Colonic mucosa (tissue), 4 donors: Measurements from ENCODE around the gene PIGT. TPM values are rescaled to one million over a fixed set of nuclear protein-coding genes. Genes with fewer than 3 reads are reported as not detected.

ENCODE experiments used
- DNase-seq: peaks from one replicate; pipeline ENCODE4 v3.0.0-alpha.2; 2020
- H3K27ac ChIP-seq: fragments of 200-600 bp; one replicate; pipeline ENCODE4 v1.8.0; 2021
- H3K27me3 ChIP-seq: fragments of 200-600 bp; one replicate; pipeline ENCODE4 v1.8.0; 2021
- H3K36me3 ChIP-seq: fragments of 200-600 bp; one replicate; pipeline ENCODE4 v1.8.0; 2021
- H3K4me1 ChIP-seq: fragments of 200-600 bp; one replicate; pipeline ENCODE4 v1.8.0; 2021; ENCODE audit warnings: mild to moderate bottlenecking
- H3K4me3 ChIP-seq: fragments of 200-600 bp; one replicate; pipeline ENCODE4 v1.8.0; 2021
- H3K9ac ChIP-seq, 2 donors: one replicate each; pipeline ENCODE4 v1.7.0; 2013; ENCODE audit warnings: control low read depth in 2 of 2, low read depth in 2 of 2, low read length in 2 of 2
- H3K9me3 ChIP-seq: fragments of 200-600 bp; one replicate; pipeline ENCODE4 v1.8.0; 2021
- CTCF ChIP-seq: fragments of 200-600 bp; IDR thresholded peaks from one replicate; pipeline ENCODE4 v1.8.0; 2022; ENCODE audit warnings: antibody characterized with exemption, mild to moderate bottlenecking
- intact Hi-C: fragments of 100-400 bp; cut with DNase I; formaldehyde crosslinking; loops from one replicate; pipeline ENCODE4 v1.14.1; 2022
- total RNA-seq, 2 donors: library from RNA; stranded (reverse); fragmentation: NEBNext Ultra II Directional in 1 of 2; extraction: Animal tissue kit (Norgen Biotek cat#: 25700) in 1 of 2; gene quantifications; one replicate each; pipeline ENCODE4 v1.2.1, GENCODE V29; 2021
- donor health status: healthy.
- donor health status: DM: no; HTN: no; CAD: no.
- donor health status: DM: no; HTN: no; CAD: no.

Gene PIGT
- total RNA-seq, result 100 to 1,000 TPM; 129 to 140 TPM

- TF ChIP-seq CTCF, result no peak
- Histone ChIP-seq H3K4me1 (peaks cover 18% of the 10 kb centered on the region), H3K36me3 (peaks cover 13% of the 10 kb centered on the region), H3K4me3 (peak within 1 kb of the TSS; percentile 78), H3K9ac (peak within 1 kb of the TSS; percentile 82 to 99), H3K27me3 (no peaks in the 10 kb centered on the region), H3K27ac (peak within 1 kb of the TSS; percentile 67), H3K9me3 (no peaks in the 10 kb centered on the region)
- peak; percentile 91 for DNase-seq
- intact Hi-C loops, result no loop called here
These were observed at the start of gene PIGT for GRCh38 chr20:45415822-45416637. Gene PIGT, plus strand, starts transcription at chr20:45416141. Its CDS starts 16 bp downstream, at chr20:45416157.

GRCh38 chr20:45366192-45366591, 49.7 kb upstream of the PIGT start:
- H3K36me3 ChIP-seq, result no peaks in the 10 kb centered on the region
- intact Hi-C loops, result loop anchor here (5.0 kb wide), 1 partner anchor 39 kb away; no protein-coding TSS in a partner anchor
- no peak overlapping the region for H3K4me3 ChIP-seq
- H3K9me3 ChIP-seq, result no peaks in the 10 kb centered on the region
- H3K27me3 ChIP-seq, result no peaks in the 10 kb centered on the region
- H3K4me1 ChIP-seq, result peaks cover 6% of the 10 kb centered on the region
- no peak overlapping the region for H3K27ac ChIP-seq
- TF ChIP-seq CTCF, result no peak
- no peak overlapping the region for H3K9ac ChIP-seq
- DNase-seq, result no peak

- Histone ChIP-seq H3K27ac (no peak overlapping the region), H3K36me3 (no peaks in the 10 kb centered on the region), H3K9ac (no peak overlapping the region), H3K9me3 (no peaks in the 10 kb centered on the region), H3K4me1 (peaks cover 6% of the 10 kb centered on the region), H3K27me3 (no peaks in the 10 kb centered on the region), H3K4me3 (no peak overlapping the region)
- no peak for TF ChIP-seq CTCF
- DNase-seq, result no peak
- intact Hi-C loops, result loop anchor here (5.0 kb wide), 1 partner anchor 39 kb away; no protein-coding TSS in a partner anchor
These were observed 49.3 kb upstream of the PIGT start for GRCh38 chr20:45366631-45367030.

- no peak for DNase-seq
- Histone ChIP-seq H3K36me3 (no peaks in the 10 kb centered on the region), H3K27ac (no peak overlapping the region), H3K27me3 (no peaks in the 10 kb centered on the region), H3K4me1 (peaks cover 6% of the 10 kb centered on the region), H3K4me3 (no peak overlapping the region), H3K9ac (no peak overlapping the region), H3K9me3 (no peaks in the 10 kb centered on the region)
- intact Hi-C loops, result loop anchor here (5.0 kb wide), 1 partner anchor 40 kb away; no protein-coding TSS in a partner anchor
- no peak for TF ChIP-seq CTCF
These were observed 48.8 kb upstream of the PIGT start for GRCh38 chr20:45367126-45367525.

- intact Hi-C loops, result loop anchor here (5.0 kb wide), 1 partner anchor 41 kb away; no protein-coding TSS in a partner anchor
- H3K9me3 ChIP-seq, result no peaks in the 10 kb centered on the region
- no peak overlapping the region for H3K9ac ChIP-seq
- H3K4me1 ChIP-seq, result peaks cover 3% of the 10 kb centered on the region
- no peak overlapping the region for H3K27ac ChIP-seq
- DNase-seq, result no peak
- TF ChIP-seq CTCF, result no peak
- no peaks in the 10 kb centered on the region for H3K27me3 ChIP-seq
- no peaks in the 10 kb centered on the region for H3K36me3 ChIP-seq
- no peak overlapping the region for H3K4me3 ChIP-seq
These were observed 47.5 kb upstream of the PIGT start for GRCh38 chr20:45368221-45368980.
